Panc1 (cell line): ENCODE measurements around the gene INPP4B.

ENCODE experiments used
- POLR2AphosphoS5 ChIP-seq: IDR thresholded peaks from 2 replicates; pipeline ENCODE4 v1.6.1; 2012; ENCODE audit warnings: mild to moderate bottlenecking, low read depth, low read length, moderate library complexity
- TCF7L2 ChIP-seq: IDR thresholded peaks from 2 replicates; pipeline ENCODE4 v1.6.1; 2011; ENCODE audit warnings: mild to moderate bottlenecking, low read depth, low read length, inconsistent platforms
- TF ChIP-seq, protein P1 (sequence below), 2 experiments: IDR thresholded peaks; 2 replicates each; pipeline ENCODE4 v1.6.1; 2011 to 2012; ENCODE audit warnings: low read depth in 2 of 2, control low read depth in 1 of 2, low read length in 1 of 2, mild to moderate bottlenecking in 1 of 2, moderate library complexity in 1 of 2; ENCODE audit not compliant: insufficient read depth in 1 of 2
- TF ChIP-seq, protein P2 (sequence below): fragments of 450-650 bp; IDR thresholded peaks from 2 replicates; pipeline ENCODE4 v1.5.1; 2017; ENCODE audit warnings: mild to moderate bottlenecking

DNA sequence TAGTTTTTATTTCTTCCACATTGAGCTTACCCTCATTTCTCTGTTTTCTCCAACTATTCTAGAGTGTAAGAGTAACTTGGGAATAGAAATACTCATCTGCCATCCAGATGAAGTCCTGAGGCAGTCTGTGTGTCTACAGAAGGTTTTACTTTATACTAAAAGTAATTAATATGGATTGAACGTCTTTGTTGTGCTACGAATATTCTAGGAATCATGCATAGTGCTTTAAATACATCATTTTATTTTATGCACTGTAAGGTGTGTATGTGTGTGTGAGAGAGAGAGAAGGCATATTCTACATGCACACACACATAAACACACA is 305.7 kb downstream of the INPP4B start:
- TF ChIP-seq, protein P1, sequence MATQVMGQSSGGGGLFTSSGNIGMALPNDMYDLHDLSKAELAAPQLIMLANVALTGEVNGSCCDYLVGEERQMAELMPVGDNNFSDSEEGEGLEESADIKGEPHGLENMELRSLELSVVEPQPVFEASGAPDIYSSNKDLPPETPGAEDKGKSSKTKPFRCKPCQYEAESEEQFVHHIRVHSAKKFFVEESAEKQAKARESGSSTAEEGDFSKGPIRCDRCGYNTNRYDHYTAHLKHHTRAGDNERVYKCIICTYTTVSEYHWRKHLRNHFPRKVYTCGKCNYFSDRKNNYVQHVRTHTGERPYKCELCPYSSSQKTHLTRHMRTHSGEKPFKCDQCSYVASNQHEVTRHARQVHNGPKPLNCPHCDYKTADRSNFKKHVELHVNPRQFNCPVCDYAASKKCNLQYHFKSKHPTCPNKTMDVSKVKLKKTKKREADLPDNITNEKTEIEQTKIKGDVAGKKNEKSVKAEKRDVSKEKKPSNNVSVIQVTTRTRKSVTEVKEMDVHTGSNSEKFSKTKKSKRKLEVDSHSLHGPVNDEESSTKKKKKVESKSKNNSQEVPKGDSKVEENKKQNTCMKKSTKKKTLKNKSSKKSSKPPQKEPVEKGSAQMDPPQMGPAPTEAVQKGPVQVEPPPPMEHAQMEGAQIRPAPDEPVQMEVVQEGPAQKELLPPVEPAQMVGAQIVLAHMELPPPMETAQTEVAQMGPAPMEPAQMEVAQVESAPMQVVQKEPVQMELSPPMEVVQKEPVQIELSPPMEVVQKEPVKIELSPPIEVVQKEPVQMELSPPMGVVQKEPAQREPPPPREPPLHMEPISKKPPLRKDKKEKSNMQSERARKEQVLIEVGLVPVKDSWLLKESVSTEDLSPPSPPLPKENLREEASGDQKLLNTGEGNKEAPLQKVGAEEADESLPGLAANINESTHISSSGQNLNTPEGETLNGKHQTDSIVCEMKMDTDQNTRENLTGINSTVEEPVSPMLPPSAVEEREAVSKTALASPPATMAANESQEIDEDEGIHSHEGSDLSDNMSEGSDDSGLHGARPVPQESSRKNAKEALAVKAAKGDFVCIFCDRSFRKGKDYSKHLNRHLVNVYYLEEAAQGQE (IDR thresholded peaks at IDR 0.05; ENCODE audit: insufficient read depth in 1 of 2, low read depth in 2 of 2, low read length in 1 of 2), result no peak
- TF ChIP-seq, protein P2, sequence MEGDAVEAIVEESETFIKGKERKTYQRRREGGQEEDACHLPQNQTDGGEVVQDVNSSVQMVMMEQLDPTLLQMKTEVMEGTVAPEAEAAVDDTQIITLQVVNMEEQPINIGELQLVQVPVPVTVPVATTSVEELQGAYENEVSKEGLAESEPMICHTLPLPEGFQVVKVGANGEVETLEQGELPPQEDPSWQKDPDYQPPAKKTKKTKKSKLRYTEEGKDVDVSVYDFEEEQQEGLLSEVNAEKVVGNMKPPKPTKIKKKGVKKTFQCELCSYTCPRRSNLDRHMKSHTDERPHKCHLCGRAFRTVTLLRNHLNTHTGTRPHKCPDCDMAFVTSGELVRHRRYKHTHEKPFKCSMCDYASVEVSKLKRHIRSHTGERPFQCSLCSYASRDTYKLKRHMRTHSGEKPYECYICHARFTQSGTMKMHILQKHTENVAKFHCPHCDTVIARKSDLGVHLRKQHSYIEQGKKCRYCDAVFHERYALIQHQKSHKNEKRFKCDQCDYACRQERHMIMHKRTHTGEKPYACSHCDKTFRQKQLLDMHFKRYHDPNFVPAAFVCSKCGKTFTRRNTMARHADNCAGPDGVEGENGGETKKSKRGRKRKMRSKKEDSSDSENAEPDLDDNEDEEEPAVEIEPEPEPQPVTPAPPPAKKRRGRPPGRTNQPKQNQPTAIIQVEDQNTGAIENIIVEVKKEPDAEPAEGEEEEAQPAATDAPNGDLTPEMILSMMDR, result no peak
- TF ChIP-seq POLR2AphosphoS5 (no peak), TCF7L2 (no peak)
